ENCODE measurements around the gene ECM2. TPM values are rescaled to one million over a fixed set of nuclear protein-coding genes. Genes with fewer than 3 reads are reported as not detected.
A peak's percentile ranks its signal among the peaks of the same experiment; 100 is the strongest.
"Not testable (repeated sequence)": the region's sequence is repeated elsewhere in the genome, so short reads cannot be mapped to it uniquely, and the experiment has no call there.

The ECM2 gene
- 0.95 TPM in 1 of 2 replicates, not detected in the other for total RNA-seq (2014; rRNA removed; shearing (Covaris generic); ENCODE audit: low replicate concordance)

- Histone ChIP-seq H3K27me3 (no peaks in the 10 kb centered on the region), H3K4me3 (peak within 1 kb of the TSS; percentile 33), H3K9me3 (no peaks in the 10 kb centered on the region), H3K36me3 (no peaks in the 10 kb centered on the region)
- no peak for DNase-seq
Measured at GRCh38 chr9:92535940-92536850, at the start of gene ECM2. ECM2 (minus strand) TSS chr9:92535990; CDS start chr9:92522866, 13,124 bp downstream.

DNA sequence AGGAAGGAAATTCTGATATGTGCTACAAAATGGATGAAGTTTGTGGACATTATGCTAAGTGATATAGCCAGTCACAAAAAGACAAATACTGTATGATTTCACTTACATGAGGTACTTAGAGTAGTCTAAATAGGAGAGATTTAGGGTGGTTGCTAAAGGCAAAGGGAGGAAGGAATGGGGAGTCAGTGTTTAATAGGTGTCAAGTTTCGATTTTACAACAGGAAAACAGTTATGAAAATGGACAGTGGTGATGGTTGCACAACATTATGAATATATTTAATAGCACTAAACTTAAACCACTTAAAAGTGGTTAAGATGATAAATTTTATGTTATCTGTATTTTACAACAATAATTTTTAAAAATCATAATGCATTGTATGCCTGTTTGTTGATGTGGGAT lies 40.4 kb upstream of the ECM2 start:
- H3K9me3 ChIP-seq, result peaks cover 2% of the 10 kb centered on the region; the same call in 1 of the 2 replicates
- DNase-seq, result no peak

GRCh38 chr9:92573612-92574011 lies 37.8 kb upstream of the ECM2 start:
- H3K27me3 ChIP-seq, H3K9me3 ChIP-seq, DNase-seq, H3K36me3 ChIP-seq, H3K4me3 ChIP-seq: not testable (repeated sequence)

More for the DNA sequence above, 40.4 kb upstream of the ECM2 start:
- Histone ChIP-seq H3K4me3 (no peak overlapping the region), H3K27me3 (no peaks in the 10 kb centered on the region), H3K36me3 (no peaks in the 10 kb centered on the region)

DNA sequence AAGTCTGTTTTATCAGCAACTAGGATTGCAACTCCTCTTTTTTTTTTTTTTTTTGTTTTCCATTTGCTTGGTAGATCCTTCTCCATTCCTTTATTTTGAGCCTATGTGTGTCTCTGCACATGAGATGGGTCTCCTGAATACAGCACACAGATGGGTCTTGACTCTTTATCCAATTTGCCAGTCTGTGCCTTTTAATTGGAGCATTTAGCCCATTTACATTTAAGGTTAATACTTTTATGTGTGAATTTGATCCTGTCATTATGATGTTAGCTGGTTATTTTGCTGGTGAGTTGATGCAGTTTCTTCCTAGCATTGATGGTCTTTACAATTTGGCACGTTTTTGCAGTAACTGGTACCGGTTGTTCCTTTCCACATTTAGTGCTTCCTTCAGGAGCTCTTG lies 36.1 kb upstream of the ECM2 start:
- H3K9me3 ChIP-seq, H3K4me3 ChIP-seq, H3K27me3 ChIP-seq, DNase-seq, H3K36me3 ChIP-seq: not testable (repeated sequence)

- DNase-seq, result no peak
- Histone ChIP-seq H3K36me3 (no peaks in the 10 kb centered on the region), H3K27me3 (no peaks in the 10 kb centered on the region), H3K9me3 (0 out of 2 replicates have a peak, but pooled peaks cover 2% of the 10 kb centered on the region), H3K4me3 (no peak overlapping the region)
Measured at GRCh38 chr9:92564982-92565381, 29.2 kb upstream of the ECM2 start.

- Histone ChIP-seq H3K9me3 (0 out of 2 replicates have a peak, but pooled peaks cover 2% of the 10 kb centered on the region), H3K4me3 (no peak overlapping the region), H3K27me3 (no peaks in the 10 kb centered on the region), H3K36me3 (no peaks in the 10 kb centered on the region)
- no peak for DNase-seq
Measured at GRCh38 chr9:92564504-92564903, 28.7 kb upstream of the ECM2 start.

DNA sequence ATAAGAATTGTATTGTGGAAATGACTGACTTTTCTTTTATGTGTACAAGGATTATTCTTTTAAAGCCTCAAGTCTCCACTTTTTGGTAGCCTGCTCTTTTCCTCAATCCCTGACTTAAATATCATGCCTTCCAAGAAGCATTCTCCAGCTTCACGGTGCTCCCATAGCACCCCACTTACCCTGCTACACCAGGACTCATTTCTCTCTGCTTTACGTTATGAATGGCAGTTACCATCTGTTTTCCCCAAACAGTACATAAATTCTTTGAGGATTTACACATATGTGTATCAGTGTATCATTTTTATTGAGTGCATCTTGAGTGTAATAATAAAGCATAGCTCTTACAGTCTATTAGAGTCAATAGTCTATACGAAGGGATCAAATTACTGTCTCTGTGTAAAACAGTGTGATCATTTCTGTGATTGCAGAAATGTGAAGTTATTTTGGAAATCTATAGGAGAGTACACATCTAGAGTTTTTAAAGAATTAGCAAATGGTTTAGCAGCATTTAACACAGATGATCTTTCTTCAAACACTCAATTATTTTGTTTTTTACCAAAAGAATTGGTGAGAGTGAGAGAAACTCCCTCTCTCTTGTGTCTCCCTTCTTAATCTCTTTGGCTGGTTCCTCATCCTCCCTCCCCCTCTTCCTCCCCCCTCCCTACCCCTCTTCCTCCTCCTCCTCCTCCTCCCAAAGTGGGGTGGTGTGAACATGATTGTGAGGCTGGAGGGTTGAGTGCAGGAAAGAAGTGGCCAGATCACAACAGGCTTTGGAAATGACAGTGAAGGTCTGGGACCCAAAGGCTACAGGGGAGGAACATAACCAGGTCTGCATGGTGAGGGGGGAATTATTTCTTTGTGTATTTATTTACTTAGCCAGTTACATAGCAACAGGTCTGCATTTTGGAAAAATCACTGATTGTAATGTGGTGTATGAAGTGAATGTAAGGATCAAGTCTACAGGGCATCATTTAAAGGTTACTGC lies 27.6 kb upstream of the ECM2 start:
- Histone ChIP-seq H3K4me3 (no peak overlapping the region), H3K27me3 (no peaks in the 10 kb centered on the region), H3K9me3 (0 out of 2 replicates have a peak, but pooled peaks cover 2% of the 10 kb centered on the region), H3K36me3 (no peaks in the 10 kb centered on the region)
- DNase-seq, result no peak

DNA sequence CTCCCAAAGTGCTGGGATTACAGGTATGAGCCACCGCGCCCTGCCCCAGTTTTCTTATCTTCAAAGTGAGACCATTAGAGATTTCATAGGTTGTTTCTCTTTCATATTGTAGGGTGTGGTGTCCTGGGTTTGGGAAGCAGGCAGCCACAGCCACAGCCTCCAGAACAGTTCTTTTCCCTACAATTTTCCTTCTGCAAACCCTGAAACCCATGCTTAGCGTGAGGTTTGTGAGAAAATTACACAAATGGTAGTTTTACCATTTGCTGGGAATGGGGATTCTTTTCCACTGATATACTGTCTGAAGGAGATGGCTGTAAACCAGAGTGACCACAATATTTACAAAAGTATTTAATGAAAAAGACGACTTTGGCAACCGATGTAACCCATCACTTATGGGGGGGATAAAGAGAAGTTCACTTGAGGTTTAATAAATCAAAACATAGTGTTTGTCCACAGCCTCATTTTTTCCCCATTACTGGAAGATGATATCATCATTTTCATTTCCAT lies 26.7 kb upstream of the ECM2 start:
- no peaks in the 10 kb centered on the region for H3K9me3 ChIP-seq
- DNase-seq, result no peak
- no peaks in the 10 kb centered on the region for H3K27me3 ChIP-seq
- H3K4me3 ChIP-seq, result no peak overlapping the region
- no peaks in the 10 kb centered on the region for H3K36me3 ChIP-seq

DNA sequence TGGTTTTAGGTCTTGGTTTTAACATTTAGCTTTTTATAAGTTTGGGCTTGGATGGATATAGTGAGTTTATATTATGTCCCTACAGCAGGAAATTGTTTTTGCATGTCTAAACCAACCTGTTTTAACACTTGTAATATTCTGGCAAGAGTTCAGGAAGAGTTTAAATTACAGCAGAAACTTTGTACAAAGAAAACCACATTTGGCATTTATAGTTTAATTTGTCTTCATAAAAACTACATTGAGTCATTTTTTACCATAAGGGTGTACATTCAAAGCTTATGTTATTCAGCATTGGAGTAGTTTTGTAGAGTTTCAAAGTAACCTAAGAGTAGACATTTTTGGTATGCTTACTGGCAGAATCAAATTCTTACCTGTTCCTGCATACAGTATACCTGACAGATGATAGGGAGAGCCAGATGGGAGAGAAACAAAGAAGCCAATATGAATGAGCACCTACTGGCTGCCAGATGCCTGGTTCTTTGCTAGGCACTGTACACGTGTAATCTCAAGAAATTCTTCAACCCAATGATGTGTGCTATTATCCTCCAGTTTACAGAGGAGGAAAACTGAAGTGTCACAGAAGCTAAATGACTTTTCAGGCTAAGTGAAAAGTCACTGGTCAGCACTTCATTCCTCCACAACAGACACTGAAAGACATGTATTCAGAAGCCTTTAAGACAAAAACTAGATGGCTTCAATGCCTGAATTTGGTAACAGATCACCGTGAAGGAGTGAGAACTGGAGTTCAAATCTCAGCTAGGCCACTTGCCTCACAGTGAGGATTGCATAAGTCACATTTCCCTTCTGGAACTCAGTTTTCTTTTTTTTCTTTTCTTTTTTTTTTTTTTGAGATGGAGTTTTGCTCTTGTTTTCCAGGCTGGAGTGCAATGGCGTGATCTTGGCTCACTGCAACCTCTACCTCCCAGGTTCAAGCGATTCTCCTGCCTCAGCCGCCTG lies 25.9 kb upstream of the ECM2 start:
- Histone ChIP-seq H3K27me3 (no peaks in the 10 kb centered on the region), H3K4me3 (no peak overlapping the region), H3K36me3 (no peaks in the 10 kb centered on the region), H3K9me3 (no peaks in the 10 kb centered on the region)
- no peak for DNase-seq

DNA sequence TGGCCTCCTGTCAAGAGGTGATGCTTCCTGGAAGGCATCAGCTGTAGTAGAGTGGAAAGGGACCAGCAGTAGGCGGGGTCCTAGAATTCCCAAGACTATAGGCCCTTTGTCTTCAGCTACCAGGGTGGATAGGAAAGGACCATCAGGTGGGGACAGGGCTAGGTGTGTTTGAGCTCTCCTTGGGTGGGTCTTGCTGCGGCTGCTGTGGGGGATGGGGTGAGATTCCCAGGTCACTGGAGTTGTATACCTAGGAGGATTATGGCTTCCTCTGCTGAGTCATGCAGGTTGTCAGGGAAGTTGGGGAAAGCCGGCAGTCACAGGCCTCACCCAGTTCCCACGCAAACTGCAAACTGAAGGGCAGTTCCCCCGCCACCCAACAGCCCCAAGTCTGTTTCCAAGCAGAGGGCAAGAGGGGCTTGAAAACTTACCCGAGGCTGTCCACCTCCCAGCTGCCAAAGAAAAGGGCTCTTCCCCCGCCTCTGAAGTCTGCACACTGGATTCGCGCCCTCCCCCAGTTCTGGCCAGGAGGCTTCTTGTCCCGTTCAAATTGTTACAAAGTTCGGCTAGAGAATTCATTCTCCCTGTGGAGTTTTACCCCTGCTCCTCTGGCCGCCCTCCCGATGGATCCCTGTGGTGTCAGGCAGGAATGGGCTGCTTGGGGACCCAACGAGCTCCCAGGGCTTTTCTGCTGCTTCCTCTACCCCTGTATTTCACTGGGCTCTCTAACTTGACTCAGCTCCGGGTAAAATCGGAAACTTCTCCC lies 23.0 kb upstream of the ECM2 start:
- DNase-seq, result no peak
- no peak overlapping the region for H3K4me3 ChIP-seq
- H3K27me3 ChIP-seq, result no peaks in the 10 kb centered on the region
- no peaks in the 10 kb centered on the region for H3K9me3 ChIP-seq
- no peaks in the 10 kb centered on the region for H3K36me3 ChIP-seq

DNA sequence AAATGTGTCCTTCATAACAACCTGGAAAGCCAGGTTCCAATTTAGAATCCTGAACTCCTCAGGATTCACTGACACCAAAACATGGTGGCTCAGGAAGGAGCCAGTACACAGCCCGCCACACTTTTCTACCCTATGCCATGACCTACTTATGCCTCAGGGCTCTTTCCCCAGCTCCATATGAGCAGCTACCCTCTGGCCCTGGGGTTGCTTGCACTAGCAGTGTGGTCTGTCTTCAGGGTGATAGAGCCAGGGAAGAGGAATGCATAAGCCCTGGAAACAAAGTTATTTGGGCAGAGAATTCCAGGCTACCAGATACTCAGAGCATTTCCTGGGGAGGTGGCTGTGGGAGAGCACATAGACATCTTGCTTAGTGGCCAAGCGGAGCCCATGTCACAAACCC lies 15.0 kb upstream of the ECM2 start:
- H3K9me3 ChIP-seq, result no peaks in the 10 kb centered on the region
- no peak for DNase-seq
- H3K27me3 ChIP-seq, result no peaks in the 10 kb centered on the region
- H3K36me3 ChIP-seq, result no peaks in the 10 kb centered on the region
- H3K4me3 ChIP-seq, result no peak overlapping the region

DNA sequence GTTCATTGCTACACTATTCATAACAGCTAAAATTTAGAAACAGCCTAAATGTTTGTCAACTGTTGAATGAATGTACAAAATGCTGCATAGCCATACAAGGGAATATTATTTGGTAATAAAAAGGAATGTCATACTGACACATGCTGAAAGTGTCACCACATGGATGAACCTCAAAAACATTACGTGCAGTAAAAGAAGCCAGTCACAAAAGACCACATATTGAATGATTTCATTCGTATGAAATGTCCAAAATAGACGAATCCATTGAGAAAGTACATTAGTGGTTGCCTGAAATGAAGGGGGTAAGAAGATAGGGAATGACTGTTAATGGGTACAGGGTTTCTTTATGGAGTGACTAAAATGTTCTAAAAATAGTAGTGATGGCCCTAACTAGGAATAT lies 11.6 kb upstream of the ECM2 start:
- DNase-seq, result no peak
- peaks cover 3% of the 10 kb centered on the region for H3K9me3 ChIP-seq
- no peak overlapping the region for H3K4me3 ChIP-seq
- H3K27me3 ChIP-seq, result no peaks in the 10 kb centered on the region
- H3K36me3 ChIP-seq, result no peaks in the 10 kb centered on the region

- Histone ChIP-seq H3K4me3 (no peak overlapping the region), H3K27me3 (no peaks in the 10 kb centered on the region), H3K9me3 (peaks cover 3% of the 10 kb centered on the region), H3K36me3 (no peaks in the 10 kb centered on the region)
- no peak for DNase-seq
Measured at GRCh38 chr9:92545002-92545510, 9.3 kb upstream of the ECM2 start.

DNA sequence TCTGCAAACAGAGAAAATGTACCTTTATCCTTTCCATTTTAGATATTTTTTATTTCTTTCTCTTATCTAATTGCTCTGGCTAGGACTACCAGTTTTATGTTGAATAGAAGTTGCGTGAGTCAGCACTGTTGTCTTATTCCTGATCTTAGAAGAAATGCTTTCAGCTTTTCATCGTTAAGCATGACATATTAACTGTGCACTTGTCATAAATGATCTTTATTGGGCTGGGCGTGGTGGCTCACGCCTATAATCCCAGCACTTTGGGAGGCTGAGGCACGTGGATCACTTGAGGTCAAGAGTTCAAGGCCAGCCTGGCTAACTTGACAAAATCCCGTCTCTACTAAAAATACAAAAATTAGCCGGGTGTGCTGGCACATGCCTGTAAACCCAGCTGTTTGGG lies 8.2 kb upstream of the ECM2 start:
- Histone ChIP-seq H3K27me3 (no peaks in the 10 kb centered on the region), H3K36me3 (no peaks in the 10 kb centered on the region), H3K9me3 (peaks cover 3% of the 10 kb centered on the region), H3K4me3 (no peak overlapping the region)
- DNase-seq, result no peak

DNA sequence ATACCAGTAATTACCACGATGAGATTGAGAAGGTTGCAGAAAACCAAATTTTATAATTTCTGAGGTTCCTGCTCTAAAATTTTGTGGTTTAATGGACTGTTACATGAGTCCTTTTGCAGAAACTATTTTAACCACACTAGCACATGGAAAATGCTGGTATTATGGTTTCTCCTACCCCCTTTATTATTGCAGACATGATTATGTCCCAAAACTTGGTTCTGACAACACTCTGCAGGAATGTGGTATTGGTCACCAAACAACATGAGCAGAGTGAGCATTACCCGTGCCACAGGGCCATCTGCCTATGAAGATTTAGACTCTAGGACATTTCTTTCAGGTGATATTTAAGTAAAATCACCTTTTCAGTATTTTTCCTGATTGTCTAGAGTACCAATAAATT lies 2.8 kb upstream of the ECM2 start:
- Histone ChIP-seq H3K9me3 (peaks cover 3% of the 10 kb centered on the region; the same call in 1 of the 2 replicates), H3K27me3 (no peaks in the 10 kb centered on the region), H3K4me3 (no peak overlapping the region), H3K36me3 (no peaks in the 10 kb centered on the region)
- no peak for DNase-seq
